AG20443 (cell line): ENCODE data around the gene PNMA6E.
A peak's percentile ranks its signal among the peaks of the same experiment; 100 is the strongest.

Experiments
- DNase-seq: peaks from one replicate; pipeline ENCODE4 v3.0.0; 2012; ENCODE audit warnings: low spot score, mixed read lengths

PNMA6E gene

DNA sequence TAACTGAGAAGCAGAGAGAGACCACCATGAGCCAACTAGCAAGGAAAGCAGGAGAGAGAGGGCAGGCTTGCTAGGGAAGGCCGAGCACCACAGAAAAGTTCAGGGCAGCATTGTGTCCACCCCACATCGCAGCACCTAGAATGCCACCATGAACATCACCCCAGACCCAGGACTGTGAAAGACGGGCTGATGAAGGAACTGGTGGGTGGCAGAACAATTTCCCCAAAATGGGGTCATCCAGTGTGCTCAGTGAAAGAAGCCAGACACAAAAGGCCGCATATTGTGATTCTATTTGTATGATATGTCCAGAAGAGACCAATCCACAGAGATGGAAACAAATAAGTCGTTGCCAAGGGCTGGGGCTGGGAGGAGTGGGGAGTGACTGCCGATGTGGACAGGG, 16.8 kb downstream of the PNMA6E start:
- no peak for DNase-seq

- no peak for DNase-seq
Observed at GRCh38 chrX:153382563-153383482, 18.3 kb downstream of the PNMA6E start.

GRCh38 chrX:153381684-153382532, 19.2 kb downstream of the PNMA6E start:
- DNase-seq: peak; percentile 71

- DNase-seq: no peak
Observed at GRCh38 chrX:153380691-153381090, 20.5 kb downstream of the PNMA6E start.

- no peak for DNase-seq
Observed at GRCh38 chrX:153379971-153380581, 21.1 kb downstream of the PNMA6E start.

DNA sequence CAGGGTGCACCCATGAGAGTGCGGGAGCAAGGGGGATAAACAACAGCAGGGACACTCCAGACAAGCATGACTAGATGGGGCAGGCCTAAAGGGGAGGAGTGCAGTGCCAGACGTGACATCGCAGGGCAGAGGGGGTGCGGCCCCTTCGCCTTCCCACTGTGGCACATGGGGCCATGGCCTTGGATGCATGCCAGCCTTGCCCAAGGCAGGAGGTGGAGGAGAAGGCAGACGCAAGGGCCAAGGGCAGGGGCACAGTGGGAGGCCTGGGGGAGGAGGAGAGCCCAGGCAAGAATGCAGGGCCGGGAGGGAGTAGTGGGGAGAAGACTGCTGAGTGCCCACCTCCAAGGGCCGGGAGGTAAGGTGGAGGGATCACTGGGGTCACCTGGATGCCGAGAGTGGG, 21.6 kb downstream of the PNMA6E start:
- DNase-seq: no peak

GRCh38 chrX:153378607-153379006, 22.5 kb downstream of the PNMA6E start:
- no peak for DNase-seq

- no peak for DNase-seq
Observed at GRCh38 chrX:153377727-153378126, 23.4 kb downstream of the PNMA6E start.

DNA sequence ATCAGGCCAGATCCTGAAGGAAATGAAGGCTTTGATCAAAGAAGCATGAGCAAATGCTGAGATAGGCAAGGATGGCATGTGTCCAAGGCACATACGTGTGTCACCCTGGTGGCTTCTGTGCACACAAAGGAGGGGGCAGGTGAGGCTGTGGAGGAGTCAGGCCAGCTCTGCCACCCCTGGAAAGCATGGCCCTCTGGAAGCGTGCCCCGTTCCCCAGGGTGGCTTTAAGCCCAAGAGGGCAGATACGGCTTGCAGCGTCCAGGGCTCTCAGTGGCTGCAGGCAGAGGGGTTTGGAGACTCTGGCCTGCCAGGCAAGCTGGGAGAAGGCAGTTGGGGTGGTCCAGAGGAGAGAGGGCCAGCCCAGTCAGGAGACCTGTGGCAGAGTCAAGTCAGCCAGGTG, 25.6 kb downstream of the PNMA6E start:
- no peak for DNase-seq

DNA sequence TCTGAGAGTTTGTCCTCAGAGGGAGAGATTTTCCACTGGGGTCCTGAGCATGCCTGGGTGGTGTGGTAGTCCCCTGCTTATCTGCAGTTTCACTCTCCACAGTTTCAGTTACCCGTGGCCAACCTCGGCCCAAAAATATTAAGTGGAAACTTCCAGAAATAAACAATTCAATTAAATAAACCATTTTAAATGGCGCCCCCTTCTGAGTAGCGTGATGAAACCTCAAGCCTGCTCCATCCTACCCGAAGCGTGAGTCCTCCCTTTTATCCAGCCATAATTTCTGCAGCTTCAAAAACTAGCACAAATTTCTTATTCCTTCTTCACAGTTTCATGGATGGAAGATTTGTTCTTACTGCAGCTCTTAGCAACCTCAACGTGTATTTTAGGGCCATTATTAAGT, 26.7 kb downstream of the PNMA6E start:
- no peak for DNase-seq

- DNase-seq: no peak
Observed at GRCh38 chrX:153372949-153373348, 28.2 kb downstream of the PNMA6E start.

DNA sequence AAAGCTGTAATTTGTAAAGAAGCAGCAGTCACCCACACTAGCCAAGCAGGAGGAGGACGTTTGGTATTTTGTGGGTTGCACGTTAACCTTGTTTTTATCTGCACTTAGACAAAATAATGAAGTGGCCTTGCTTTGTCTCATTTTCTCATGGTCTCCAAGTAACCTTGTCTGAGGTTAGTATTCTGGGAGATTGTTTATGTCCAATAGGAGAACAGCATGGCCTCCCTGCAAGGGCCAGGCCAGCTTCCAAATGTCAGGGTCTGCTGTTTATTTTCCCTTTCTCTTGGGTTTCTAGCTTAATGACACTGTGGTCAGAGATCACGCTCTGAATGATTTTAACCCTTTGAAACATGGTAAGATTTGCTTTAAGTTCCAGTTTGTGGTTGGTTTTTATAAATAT, 29.9 kb downstream of the PNMA6E start:
- DNase-seq: no peak

DNA sequence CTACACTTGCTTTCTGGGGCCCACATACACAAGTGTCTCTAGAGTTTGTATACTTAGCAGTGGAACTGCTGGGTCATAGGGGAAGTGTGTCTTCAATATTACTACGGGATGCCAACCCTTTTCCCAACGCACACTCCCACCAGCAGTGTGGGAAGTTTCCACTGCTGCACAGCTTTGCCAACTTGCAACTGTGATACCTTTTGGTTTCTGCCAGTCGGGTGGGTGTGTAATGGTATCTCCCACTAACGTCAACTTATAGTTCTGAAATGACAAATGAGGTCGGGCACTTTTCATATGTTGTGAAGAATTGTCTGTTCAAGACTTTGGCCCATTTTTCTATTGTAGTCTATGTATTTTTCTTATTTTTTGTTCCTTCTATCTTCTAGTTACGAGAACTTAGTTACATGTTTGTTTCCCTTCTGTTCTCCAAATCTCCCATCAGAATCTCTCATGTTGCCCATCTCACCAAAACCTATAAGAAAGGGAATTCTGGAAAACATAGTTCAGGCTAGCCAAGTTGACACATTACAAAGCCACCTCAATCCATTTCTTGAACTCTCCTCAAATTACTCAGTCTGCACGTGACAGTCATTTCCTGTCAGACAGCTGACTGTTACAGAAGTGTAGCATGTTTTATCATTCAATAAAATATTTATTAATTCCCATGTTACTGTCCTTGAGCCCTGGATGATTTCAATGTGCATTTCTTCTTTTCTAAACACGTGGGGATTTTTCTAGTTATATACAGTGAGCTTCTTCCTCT, 30.7 kb downstream of the PNMA6E start:
- no peak for DNase-seq

GRCh38 chrX:153366878-153367538, 34.1 kb downstream of the PNMA6E start:
- DNase-seq: no peak

DNA sequence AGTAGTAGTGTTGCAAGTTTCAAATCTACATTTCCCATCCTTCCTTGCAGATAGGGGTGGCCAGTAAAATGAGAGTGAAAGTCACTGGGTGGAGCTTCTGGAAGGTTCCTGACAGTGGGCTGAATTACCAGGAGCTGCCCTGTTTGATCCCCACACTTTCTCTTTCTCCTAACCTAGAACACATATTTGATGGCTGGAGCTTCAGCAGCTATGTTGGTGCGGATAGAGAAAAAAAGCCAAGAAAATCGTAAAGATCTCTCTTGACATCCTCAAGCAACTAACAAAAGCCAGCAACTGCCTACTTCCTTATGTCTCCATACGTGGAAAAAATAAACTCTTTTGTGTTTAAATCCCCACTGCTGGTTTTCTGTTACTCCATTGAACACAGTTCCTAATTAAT, 35.0 kb downstream of the PNMA6E start:
- no peak for DNase-seq

DNA sequence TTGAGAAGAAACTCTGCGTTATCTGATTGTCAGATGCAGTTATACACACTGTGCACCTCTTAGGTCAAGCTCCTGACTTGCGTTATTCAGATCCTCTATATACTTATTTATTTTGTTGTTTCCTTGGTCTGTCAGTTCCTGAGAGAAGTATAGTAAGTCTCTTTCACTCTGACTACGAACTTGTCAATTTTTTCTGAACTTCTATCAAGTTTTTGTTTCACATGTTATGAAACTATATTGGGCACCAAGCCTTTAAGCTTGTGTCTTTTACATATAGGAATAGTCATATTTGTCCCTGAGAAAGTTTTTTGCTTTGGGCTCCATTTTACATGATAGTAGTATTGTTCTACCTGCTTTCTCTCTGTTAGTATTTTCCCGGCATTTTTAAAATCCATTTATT, 35.5 kb downstream of the PNMA6E start:
- no peak for DNase-seq

- DNase-seq: no peak
Observed at GRCh38 chrX:153361781-153362397, 39.3 kb downstream of the PNMA6E start.

- DNase-seq: no peak
Observed at GRCh38 chrX:153357877-153358276, 43.3 kb downstream of the PNMA6E start.

GRCh38 chrX:153353416-153353815, 47.7 kb downstream of the PNMA6E start:
- DNase-seq: no peak

- no peak for DNase-seq
Observed at GRCh38 chrX:153352858-153353257, 48.3 kb downstream of the PNMA6E start.

DNA sequence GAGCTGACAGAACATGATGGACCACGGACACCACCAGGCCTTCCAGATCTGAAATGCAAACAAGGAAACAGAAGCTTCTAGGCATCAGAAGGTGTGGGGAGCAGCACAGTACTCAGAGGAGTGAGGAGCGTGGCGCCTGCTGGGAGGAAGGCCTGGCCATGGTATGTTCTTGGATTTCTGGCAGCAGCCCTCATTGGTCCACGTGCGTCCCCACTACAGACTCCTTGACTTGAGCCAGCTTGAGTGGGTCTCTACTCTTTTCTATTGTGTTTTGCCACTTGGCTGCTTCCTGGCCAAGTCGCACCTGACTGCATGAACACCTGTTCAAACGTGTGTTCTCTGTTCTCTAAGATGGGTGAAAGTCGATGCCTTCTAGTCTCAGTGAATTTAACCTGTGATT, 49.2 kb downstream of the PNMA6E start:
- DNase-seq: no peak
